Measurements from ENCODE around the gene RBMXL3. TPM values are rescaled to one million over a fixed set of nuclear protein-coding genes. Genes with fewer than 3 reads are reported as not detected.

Gene RBMXL3
- total and polyA plus RNA-seq, 5 donors from 2014 or later, result not detected

- no peaks in the 10 kb centered on the region for H3K4me1 Mint-ChIP-seq
- Histone ChIP-seq H3K4me1 (ENCODE audit: control insufficient read depth, insufficient read depth, low read length, poor library complexity, severe bottlenecking) (no peaks in the 10 kb centered on the region), H3K36me3 (ENCODE audit: control insufficient read depth, insufficient read depth, low read length) (no peaks in the 10 kb centered on the region), H3K4me3 (ENCODE audit: low read depth, low read length) (no peak overlapping the region), H3K9me3 (ENCODE audit: control insufficient read depth in 2 of 2, low read length in 2 of 2) (no peaks in the 10 kb centered on the region), H3K27me3 (ENCODE audit: control insufficient read depth, insufficient read depth, low read length) (no peaks in the 10 kb centered on the region), H3K27ac (ENCODE audit: insufficient read depth, low read length, poor library complexity, severe bottlenecking) (no peak overlapping the region)
- no peak for DNase-seq
- no peak overlapping the region for H3K4me3 Mint-ChIP-seq
- H3K36me3 Mint-ChIP-seq, result no peaks in the 10 kb centered on the region
- no peak for ATAC-seq (ENCODE audit: low read depth in 2 of 2)
- H3K27me3 Mint-ChIP-seq, result no peaks in the 10 kb centered on the region
- H3K27ac Mint-ChIP-seq, result no peak overlapping the region
- H3K9me3 Mint-ChIP-seq, result no peaks in the 10 kb centered on the region
These were observed 47.4 kb downstream of the RBMXL3 start for GRCh38 chrX:115236560-115236959.

GRCh38 chrX:115237056-115237455, 47.8 kb downstream of the RBMXL3 start:
- ATAC-seq (ENCODE audit: low read depth in 2 of 2) (no peak), DNase-seq (no peak)
- no peaks in the 10 kb centered on the region for H3K9me3 ChIP-seq (ENCODE audit: control insufficient read depth in 2 of 2, low read length in 2 of 2)
- Mint-ChIP-seq H3K4me1 (no peaks in the 10 kb centered on the region), H3K4me3 (no peak overlapping the region), H3K9me3 (no peaks in the 10 kb centered on the region), H3K27ac (no peak overlapping the region), H3K27me3 (no peaks in the 10 kb centered on the region), H3K36me3 (no peaks in the 10 kb centered on the region)
- no peaks in the 10 kb centered on the region for H3K36me3 ChIP-seq (ENCODE audit: control insufficient read depth, insufficient read depth, low read length)
- no peak overlapping the region for H3K27ac ChIP-seq (ENCODE audit: insufficient read depth, low read length, poor library complexity, severe bottlenecking)
- H3K27me3 ChIP-seq (ENCODE audit: control insufficient read depth, insufficient read depth, low read length), result no peaks in the 10 kb centered on the region
- H3K4me3 ChIP-seq (ENCODE audit: low read depth, low read length), result no peak overlapping the region
- H3K4me1 ChIP-seq (ENCODE audit: control insufficient read depth, insufficient read depth, low read length, poor library complexity, severe bottlenecking), result no peaks in the 10 kb centered on the region

Other genes starting within 250 kb of the RBMXL3 start
- not detected for gene IL13RA2, start 171.8 kb upstream of the RBMXL3 start, total RNA-seq
- gene IL13RA2, start 171.8 kb upstream of the RBMXL3 start, polyA plus RNA-seq, result not detected
- not detected for gene LRCH2, start 44.7 kb downstream of the RBMXL3 start, total RNA-seq
- not detected for gene LRCH2, start 44.7 kb downstream of the RBMXL3 start, polyA plus RNA-seq
- gene LUZP4, start 100.3 kb downstream of the RBMXL3 start, total RNA-seq, result not detected
- not detected for gene LUZP4, start 100.3 kb downstream of the RBMXL3 start, polyA plus RNA-seq

All from CD4-positive, CD25-positive, alpha-beta regulatory T cell (primary cell).